B cell (primary cell): ENCODE measurements around the gene SLC39A3.

Experiments
- CTCF ChIP-seq: fragments of 200-600 bp; IDR thresholded peaks from one replicate; pipeline ENCODE4 v1.8.0; 2022; ENCODE audit warnings: antibody characterized with exemption, mild to moderate bottlenecking
- EZH2 ChIP-seq: IDR thresholded peaks from 2 replicates; pipeline ENCODE4 v1.6.1; 2012; ENCODE audit warnings: borderline replicate concordance, low read depth, mild to moderate bottlenecking, moderate library complexity, low read length; ENCODE audit not compliant: insufficient read depth, poor library complexity, severe bottlenecking

- no peak for TF ChIP-seq CTCF
- TF ChIP-seq EZH2 = no peak
These were observed 17.4 kb upstream of the SLC39A3 start for GRCh38 chr19:2756921-2757881.
